ENCODE results near the gene CRTAC1. TPM values are rescaled to one million over a fixed set of nuclear protein-coding genes. Genes with fewer than 3 reads are reported as not detected.
A peak's percentile ranks its signal among the peaks of the same experiment; 100 is the strongest.

The CRTAC1 gene
- total and polyA plus RNA-seq, 9 of the 15 experiments (the other 6 are each of a cell fraction or from before 2014, with no cell fraction given), result not detected

- TF ChIP-seq ZMIZ1 (IDR thresholded peaks at IDR 0.05; ENCODE audit: low read depth in 2 of 2, low read length in 2 of 2) (no peak), SOX6 (IDR thresholded peaks at IDR 0.05) (no peak), U2AF2 (optimal IDR thresholded peaks at IDR 0.05; ENCODE audit: low read depth, low read length) (no peak), NRF1 (conservative IDR thresholded peaks at IDR 0.05 in 1 of 2, IDR thresholded peaks at IDR 0.05 in 1 of 2) (no peak), POLR2A (conservative IDR thresholded peaks at IDR 0.05) (no peak), ERF (CRISPR knock-in tag; IDR thresholded peaks at IDR 0.05) (no peak), POLR2AphosphoS2 (IDR thresholded peaks at IDR 0.05; ENCODE audit: low read length) (no peak), CTCF (IDR thresholded peaks at IDR 0.05 in 2 of 3, conservative IDR thresholded peaks at IDR 0.05 in 1 of 3; ENCODE audit: insufficient read depth in 2 of 3, low read depth in 1 of 3, low read length in 3 of 3) (peak; percentile 78 to 87 (median 84)), UBTF (IDR thresholded peaks at IDR 0.05; ENCODE audit: borderline replicate concordance in 1 of 2, low read depth in 2 of 2, low read length in 2 of 2) (no peak), RERE (CRISPR knock-in tag; IDR thresholded peaks at IDR 0.05; ENCODE audit: borderline replicate concordance) (no peak), SMC3 (conservative IDR thresholded peaks at IDR 0.05; ENCODE audit: insufficient read depth, low read depth, low read length) (peak; percentile 63), BMI1 (IDR thresholded peaks at IDR 0.05; ENCODE audit: low read length) (no peak)
Measured at GRCh38 chr10:98028168-98028770, 2.2 kb downstream of the CRTAC1 start (continued).
